ENCODE results near the gene ETV4. TPM values are rescaled to one million over a fixed set of nuclear protein-coding genes. Genes with fewer than 3 reads are reported as not detected.

Gene ETV4
- total and polyA plus RNA-seq, 2 donors from 2014 or later, result 2.5 to 6.8 TPM

GRCh38 chr17:43528988-43529814 lies 16.9 kb downstream of the ETV4 start:
- DNase-seq (no peak), FAIRE-seq (no peak)
- no peak for TF ChIP-seq CTCF (IDR thresholded peaks at IDR 0.05; ENCODE audit: borderline replicate concordance, extremely low read depth, insufficient read depth)
- Histone ChIP-seq H3K27ac (ENCODE audit: low read depth in 2 of 2, low read length in 2 of 2) (no peak overlapping the region), H3K4me1 (ENCODE audit: control insufficient read depth in 2 of 3, insufficient read depth in 2 of 3, low read depth in 1 of 3, low read length in 3 of 3) (peaks cover 3 to 10% (median 7%) of the 10 kb centered on the region in 3 donors), H3K9ac (ENCODE audit: low read length in 3 of 3) (no peak overlapping the region), H3K4me3 (ENCODE audit: low read length in 3 of 3) (no peak overlapping the region), H3K36me3 (ENCODE audit: control insufficient read depth in 2 of 3, insufficient read depth in 3 of 3, low read length in 3 of 3) (peaks cover 0 to 17% (median 7%) of the 10 kb centered on the region in 3 donors), H3K27me3 (ENCODE audit: control insufficient read depth, insufficient read depth, low read length) (no peaks in the 10 kb centered on the region), H3K9me3 (ENCODE audit: control insufficient read depth in 2 of 3, insufficient read depth in 1 of 3, low read length in 3 of 3) (no peaks in the 10 kb centered on the region)
- intact Hi-C loops (cut with DNase I), result no loop called here

- FAIRE-seq (no peak), DNase-seq (peak in 4 of 5 donors; percentile 43 to 63 (median 48))
- Histone ChIP-seq H3K9ac (ENCODE audit: low read length in 3 of 3) (no peak overlapping the region), H3K9me3 (ENCODE audit: control insufficient read depth in 2 of 3, insufficient read depth in 1 of 3, low read length in 3 of 3) (no peaks in the 10 kb centered on the region), H3K4me1 (ENCODE audit: control insufficient read depth in 2 of 3, insufficient read depth in 2 of 3, low read depth in 1 of 3, low read length in 3 of 3) (peaks cover 3 to 10% (median 7%) of the 10 kb centered on the region in 3 donors), H3K4me3 (ENCODE audit: low read length in 3 of 3) (no peak overlapping the region), H3K27ac (ENCODE audit: low read depth in 2 of 2, low read length in 2 of 2) (no peak overlapping the region), H3K36me3 (ENCODE audit: control insufficient read depth in 2 of 3, insufficient read depth in 3 of 3, low read length in 3 of 3) (peaks cover 5 to 24% (median 14%) of the 10 kb centered on the region in 3 donors), H3K27me3 (ENCODE audit: control insufficient read depth, insufficient read depth, low read length) (no peaks in the 10 kb centered on the region)
- no peak for TF ChIP-seq CTCF (IDR thresholded peaks at IDR 0.05; ENCODE audit: borderline replicate concordance, extremely low read depth, insufficient read depth)
- intact Hi-C loops (cut with DNase I), result no loop called here
Observed at GRCh38 chr17:43528319-43528987, 17.7 kb downstream of the ETV4 start.

- Histone ChIP-seq H3K27me3 (ENCODE audit: control insufficient read depth, insufficient read depth, low read length) (no peaks in the 10 kb centered on the region), H3K4me1 (ENCODE audit: control insufficient read depth in 2 of 3, insufficient read depth in 2 of 3, low read depth in 1 of 3, low read length in 3 of 3) (peaks cover 3 to 10% (median 7%) of the 10 kb centered on the region in 3 donors), H3K9ac (ENCODE audit: low read length in 3 of 3) (no peak overlapping the region), H3K27ac (ENCODE audit: low read depth in 2 of 2, low read length in 2 of 2) (no peak overlapping the region), H3K4me3 (ENCODE audit: low read length in 3 of 3) (no peak overlapping the region), H3K9me3 (ENCODE audit: control insufficient read depth in 2 of 3, insufficient read depth in 1 of 3, low read length in 3 of 3) (no peaks in the 10 kb centered on the region), H3K36me3 (ENCODE audit: control insufficient read depth in 2 of 3, insufficient read depth in 3 of 3, low read length in 3 of 3) (peaks cover 6 to 33% (median 19%) of the 10 kb centered on the region in 3 donors)
- no peak for TF ChIP-seq CTCF (IDR thresholded peaks at IDR 0.05; ENCODE audit: borderline replicate concordance, extremely low read depth, insufficient read depth)
- intact Hi-C loops (cut with DNase I), result no loop called here
- DNase-seq, result no peak
- FAIRE-seq, result no peak
Observed at GRCh38 chr17:43526886-43527648, 19.1 kb downstream of the ETV4 start.

Measured in kidney (tissue), 14 donors.